Activated T-cell treated with anti-CD3 and anti-CD28 coated beads for 1 hour (primary cell): ENCODE data around the gene FNDC11.
"Not testable (repeated sequence)": the region's sequence is repeated elsewhere in the genome, so short reads cannot be mapped to it uniquely, and the experiment has no call there.

Experiments
- DNase-seq: peaks from one replicate; pipeline ENCODE4 v3.0.0-alpha.2; 2020; ENCODE audit warnings: low read depth

FNDC11 gene

GRCh38 chr20:63601679-63602078 lies 47.7 kb downstream of the FNDC11 start:
- not testable (repeated sequence) for DNase-seq

GRCh38 chr20:63602321-63602720 lies 48.4 kb downstream of the FNDC11 start:
- no peak for DNase-seq
